AG09309 (cell line): ENCODE data around the gene UGT1A10.

Source experiments
- DNase-seq: peaks from one replicate; pipeline ENCODE4 v3.0.0-alpha.2; 2010; ENCODE audit warnings: low read depth
- H3K4me3 ChIP-seq: 2 replicates; pipeline ENCODE4 v1.5.1; 2011; ENCODE audit warnings: mild to moderate bottlenecking, low read depth, low read length, moderate library complexity; ENCODE audit not compliant: control insufficient read depth
- TF ChIP-seq, protein P1 (sequence below): IDR thresholded peaks from 2 replicates; pipeline ENCODE4 v1.5.1; 2011; ENCODE audit warnings: mild to moderate bottlenecking, low read depth, low read length, inconsistent platforms; ENCODE audit not compliant: insufficient read depth, control insufficient read depth; ENCODE audit errors: missing control alignments

UGT1A10 gene

GRCh38 chr2:233772153-233772552 is 135.9 kb downstream of the UGT1A10 start:
- TF ChIP-seq, protein P1, sequence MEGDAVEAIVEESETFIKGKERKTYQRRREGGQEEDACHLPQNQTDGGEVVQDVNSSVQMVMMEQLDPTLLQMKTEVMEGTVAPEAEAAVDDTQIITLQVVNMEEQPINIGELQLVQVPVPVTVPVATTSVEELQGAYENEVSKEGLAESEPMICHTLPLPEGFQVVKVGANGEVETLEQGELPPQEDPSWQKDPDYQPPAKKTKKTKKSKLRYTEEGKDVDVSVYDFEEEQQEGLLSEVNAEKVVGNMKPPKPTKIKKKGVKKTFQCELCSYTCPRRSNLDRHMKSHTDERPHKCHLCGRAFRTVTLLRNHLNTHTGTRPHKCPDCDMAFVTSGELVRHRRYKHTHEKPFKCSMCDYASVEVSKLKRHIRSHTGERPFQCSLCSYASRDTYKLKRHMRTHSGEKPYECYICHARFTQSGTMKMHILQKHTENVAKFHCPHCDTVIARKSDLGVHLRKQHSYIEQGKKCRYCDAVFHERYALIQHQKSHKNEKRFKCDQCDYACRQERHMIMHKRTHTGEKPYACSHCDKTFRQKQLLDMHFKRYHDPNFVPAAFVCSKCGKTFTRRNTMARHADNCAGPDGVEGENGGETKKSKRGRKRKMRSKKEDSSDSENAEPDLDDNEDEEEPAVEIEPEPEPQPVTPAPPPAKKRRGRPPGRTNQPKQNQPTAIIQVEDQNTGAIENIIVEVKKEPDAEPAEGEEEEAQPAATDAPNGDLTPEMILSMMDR = no peak
- H3K4me3 ChIP-seq = no peak overlapping the region
- no peak for DNase-seq

DNA sequence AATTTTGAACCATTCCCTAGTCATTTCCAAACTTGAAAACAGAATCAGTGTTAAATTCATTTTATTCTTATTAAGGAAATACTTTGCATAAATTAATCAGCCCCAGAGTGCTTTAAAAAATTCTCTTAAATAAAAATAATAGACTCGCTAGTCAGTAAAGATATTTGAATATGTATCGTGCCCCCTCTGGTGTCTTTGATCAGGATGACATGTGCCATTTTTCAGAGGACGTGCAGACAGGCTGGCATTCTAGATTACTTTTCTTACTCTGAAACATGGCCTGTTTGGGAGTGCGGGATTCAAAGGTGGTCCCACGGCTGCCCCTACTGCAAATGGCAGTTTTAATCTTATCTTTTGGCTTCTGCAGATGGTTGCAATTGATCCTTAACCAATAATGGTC is 136.3 kb downstream of the UGT1A10 start:
- DNase-seq = no peak
- H3K4me3 ChIP-seq = no peak overlapping the region
- TF ChIP-seq, protein P1 = no peak

DNA sequence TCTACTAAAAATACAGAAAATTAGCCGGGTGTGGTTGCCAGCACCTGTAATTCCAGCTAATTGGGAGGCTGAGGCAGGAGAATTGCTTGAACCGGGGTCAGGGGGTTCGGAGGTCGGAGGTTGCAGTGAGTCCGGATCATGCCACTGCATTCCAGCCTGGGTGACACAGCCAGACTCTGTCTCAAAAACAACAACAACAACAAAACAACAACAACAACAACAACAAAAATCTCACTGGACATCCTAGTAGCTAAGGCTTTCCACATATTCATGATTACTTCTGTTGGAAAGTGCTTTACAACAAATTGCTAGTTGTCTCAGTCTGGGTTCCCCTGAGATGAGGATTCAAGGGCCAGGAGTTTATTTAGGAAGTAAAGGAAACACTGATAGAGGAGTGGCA is 137.6 kb downstream of the UGT1A10 start:
- H3K4me3 ChIP-seq = no peak overlapping the region
- DNase-seq = no peak
- TF ChIP-seq, protein P1 = no peak

- no peak for DNase-seq
- no peak overlapping the region for H3K4me3 ChIP-seq
- TF ChIP-seq, protein P1 = no peak
These were observed 139.2 kb downstream of the UGT1A10 start for GRCh38 chr2:233775414-233775813.

- TF ChIP-seq, protein P1 = no peak
- no peak for DNase-seq
- no peak within 1 kb of the TSS for H3K4me3 ChIP-seq
These were observed 141.8 kb downstream of the UGT1A10 start, which contains the start of gene MROH2A for GRCh38 chr2:233778030-233778429. Gene MROH2A (plus strand): TSS chr2:233778330. CDS start chr2:233779359, 1,029 bp downstream.

DNA sequence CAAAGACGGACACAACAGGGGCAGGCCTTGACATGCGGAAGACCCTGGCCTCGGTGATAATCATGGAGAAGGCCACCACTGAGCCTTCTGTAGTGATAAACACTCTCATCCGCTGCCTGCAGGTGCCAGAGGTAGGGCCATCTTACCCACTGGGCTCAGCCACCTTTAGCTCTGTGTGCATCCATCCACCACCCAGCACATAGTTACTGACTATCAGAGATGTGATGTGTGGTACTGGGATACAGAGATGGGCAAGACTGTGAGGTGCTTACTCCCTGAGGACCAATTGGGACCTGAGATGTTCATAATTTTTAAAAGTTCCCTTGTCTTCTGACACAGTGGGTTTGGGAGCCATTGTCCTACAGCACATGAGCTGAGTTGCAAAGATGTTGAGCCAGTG is 143.5 kb downstream of the UGT1A10 start:
- TF ChIP-seq, protein P1 = no peak
- H3K4me3 ChIP-seq = no peak overlapping the region
- no peak for DNase-seq

- no peak for DNase-seq
- no peak overlapping the region for H3K4me3 ChIP-seq
- TF ChIP-seq, protein P1 = no peak
These were observed 144.5 kb downstream of the UGT1A10 start for GRCh38 chr2:233780771-233781170.
